H9 (cell line): Measurements from ENCODE around the gene CHCHD4. TPM values are rescaled to one million over a fixed set of nuclear protein-coding genes. Genes with fewer than 3 reads are reported as not detected.

Experiments
- DNase-seq: peaks from one replicate; pipeline ENCODE4 v3.0.0-alpha.2; 2017
- H2AFZ ChIP-seq: one replicate; pipeline ENCODE4 v1.6.1; 2013; ENCODE audit warnings: mild to moderate bottlenecking, low read length, control low read depth, moderate library complexity
- H2AK5ac ChIP-seq: 2 replicates; pipeline ENCODE4 v1.6.1; 2013; ENCODE audit warnings: low read length, control low read depth, mixed read lengths; ENCODE audit not compliant: insufficient read length
- H2BK120ac ChIP-seq: one replicate; pipeline ENCODE4 v1.6.1; 2013; ENCODE audit warnings: low read depth, mild to moderate bottlenecking, low read length, control low read depth, inconsistent platforms; ENCODE audit not compliant: poor library complexity, severe bottlenecking
- H2BK12ac ChIP-seq: 2 replicates; pipeline ENCODE4 v1.6.1; 2013; ENCODE audit warnings: low read length, control low read depth, mixed read lengths, low read depth; ENCODE audit not compliant: insufficient read length
- H2BK15ac ChIP-seq: 2 replicates; pipeline ENCODE4 v1.6.1; 2013; ENCODE audit warnings: low read depth, low read length, control low read depth
- H2BK20ac ChIP-seq: one replicate; pipeline ENCODE4 v1.6.1; 2013; ENCODE audit warnings: low read depth, mild to moderate bottlenecking, low read length, control low read depth, inconsistent platforms; ENCODE audit not compliant: poor library complexity, severe bottlenecking
- H2BK5ac ChIP-seq: 2 replicates; pipeline ENCODE4 v1.6.1; 2013; ENCODE audit warnings: low read length, control low read depth, mixed read lengths; ENCODE audit not compliant: insufficient read length
- H3K14ac ChIP-seq: 2 replicates; pipeline ENCODE4 v1.6.1; 2013; ENCODE audit warnings: low read length, control low read depth; ENCODE audit not compliant: insufficient read depth
- H3K18ac ChIP-seq: 2 replicates; pipeline ENCODE4 v1.6.1; 2013; ENCODE audit warnings: low read depth, mild to moderate bottlenecking, mixed read lengths, low read length, control low read depth; ENCODE audit not compliant: insufficient read length
- H3K23ac ChIP-seq: 2 replicates; pipeline ENCODE4 v1.6.1; 2013; ENCODE audit warnings: low read length, control low read depth, mixed read lengths, low read depth; ENCODE audit not compliant: insufficient read length
- H3K23me2 ChIP-seq: 2 replicates; pipeline ENCODE4 v1.6.1; 2013; ENCODE audit warnings: low read depth, mild to moderate bottlenecking, mixed read lengths, low read length, control low read depth; ENCODE audit not compliant: insufficient read length, poor library complexity, severe bottlenecking
- H3K27ac ChIP-seq: 2 replicates; pipeline ENCODE4 v1.5.1; 2013; ENCODE audit warnings: low read length, control low read depth, mixed read lengths, low read depth; ENCODE audit not compliant: insufficient read length
- H3K27me3 ChIP-seq: 2 replicates; pipeline ENCODE4 v1.6.1; 2013; ENCODE audit warnings: low read length, control low read depth, inconsistent platforms; ENCODE audit not compliant: insufficient read depth
- H3K4ac ChIP-seq: 2 replicates; pipeline ENCODE4 v1.6.1; 2013; ENCODE audit warnings: low read depth, mild to moderate bottlenecking, control low read depth, inconsistent platforms, low read length, moderate library complexity
- H3K4me1 ChIP-seq: 2 replicates; pipeline ENCODE4 v1.6.1; 2013; ENCODE audit warnings: low read length, control low read depth, inconsistent platforms; ENCODE audit not compliant: insufficient read depth
- H3K4me2 ChIP-seq: 2 replicates; pipeline ENCODE4 v1.6.1; 2013; ENCODE audit warnings: low read length, control low read depth, mixed read lengths; ENCODE audit not compliant: insufficient read length, insufficient read depth
- H3K56ac ChIP-seq: 2 replicates; pipeline ENCODE4 v1.6.1; 2013; ENCODE audit warnings: low read depth, mild to moderate bottlenecking, mixed read lengths, low read length, control low read depth; ENCODE audit not compliant: insufficient read length
- H3K79me1 ChIP-seq: 2 replicates; pipeline ENCODE4 v1.6.1; 2013; ENCODE audit warnings: low read depth, mild to moderate bottlenecking, moderate library complexity, low read length, control low read depth, inconsistent platforms; ENCODE audit not compliant: insufficient read depth, poor library complexity, severe bottlenecking
- H3K79me2 ChIP-seq: 2 replicates; pipeline ENCODE4 v1.6.1; 2013; ENCODE audit warnings: low read length, control low read depth, inconsistent platforms; ENCODE audit not compliant: insufficient read depth
- H3K9ac ChIP-seq: 2 replicates; pipeline ENCODE4 v1.6.1; 2013; ENCODE audit warnings: low read length, control low read depth, mixed read lengths; ENCODE audit not compliant: insufficient read length; ENCODE audit errors: extremely low read depth
- H3K9me3 ChIP-seq: one replicate; pipeline ENCODE4 v1.6.1; 2013; ENCODE audit warnings: low read depth, low read length, inconsistent platforms; ENCODE audit not compliant: control insufficient read depth
- H3T11ph ChIP-seq: one replicate; pipeline ENCODE4 v1.6.1; 2013; ENCODE audit warnings: mild to moderate bottlenecking, low read length, control low read depth, inconsistent platforms
- H4K20me1 ChIP-seq: one replicate; pipeline ENCODE4 v1.6.1; 2013; ENCODE audit not compliant: control insufficient read depth, insufficient read length, insufficient read depth
- H4K5ac ChIP-seq: 2 replicates; pipeline ENCODE4 v1.6.1; 2013; ENCODE audit warnings: low read depth, mild to moderate bottlenecking, mixed read lengths, low read length, control low read depth; ENCODE audit not compliant: insufficient read length
- H4K8ac ChIP-seq: replicated peaks from 2 replicates; pipeline ENCODE4 v1.6.1; 2013; ENCODE audit warnings: low read length, control low read depth, mixed read lengths, low read depth; ENCODE audit not compliant: insufficient read length
- H4K91ac ChIP-seq: 2 replicates; pipeline ENCODE4 v1.6.1; 2013; ENCODE audit warnings: low read depth, mild to moderate bottlenecking, moderate library complexity, mixed read lengths, low read length, control low read depth; ENCODE audit not compliant: insufficient read length
- H3K27ac Mint-ChIP-seq, 3 experiments: 2 replicates in 2 of 3; 3 replicates in 1 of 3; pipeline ENCODE4 v1.8.0; 2020 to 2021; ENCODE audit warnings: mixed read lengths in 3 of 3, mild to moderate bottlenecking in 1 of 3, moderate library complexity in 1 of 3
- H3K27me3 Mint-ChIP-seq: 2 replicates; pipeline ENCODE4 v1.8.0; 2021; ENCODE audit warnings: low read depth, mild to moderate bottlenecking, moderate library complexity, mixed read lengths
- H3K36me3 Mint-ChIP-seq, 3 experiments: 2 replicates in 2 of 3; 3 replicates in 1 of 3; pipeline ENCODE4 v1.8.0; 2020 to 2021; ENCODE audit warnings: low read depth in 3 of 3, mixed read lengths in 3 of 3; ENCODE audit not compliant: insufficient read depth in 1 of 3
- H3K4me1 Mint-ChIP-seq, 2 experiments: 2 replicates each; pipeline ENCODE4 v1.8.0; 2020; ENCODE audit warnings: mixed read lengths in 2 of 2
- H3K4me3 Mint-ChIP-seq, 2 experiments: 2 replicates in 1 of 2; 3 replicates in 1 of 2; pipeline ENCODE4 v1.8.0; 2020 to 2021; ENCODE audit warnings: mild to moderate bottlenecking in 2 of 2, mixed read lengths in 2 of 2, moderate library complexity in 1 of 2
- H3K9me3 Mint-ChIP-seq, 2 experiments: 2 replicates in 1 of 2; 3 replicates in 1 of 2; pipeline ENCODE4 v1.8.0; 2020; ENCODE audit warnings: mild to moderate bottlenecking in 2 of 2, mixed read lengths in 2 of 2, moderate library complexity in 1 of 2
- WGBS: extraction: QIAGEN DNeasy Blood & Tissue Kit; methylation state at CpG from one replicate; pipeline ENCODE4 v1.1.7; 2013; ENCODE audit warnings: missing lambda C conversion rate, low lambda C conversion rate, mixed read lengths; ENCODE audit not compliant: insufficient read length; ENCODE audit errors: extremely low coverage; 5-methylcytosine and 5-hydroxymethylcytosine counted together
- total RNA-seq: library from RNA; stranded (reverse); gene quantifications from 2 replicates; pipeline ENCODE4 v1.2.1, GENCODE V29; 2021
- TF ChIP-seq, protein P1 (sequence below): fragments of 200-600 bp; sonication (generic); conservative IDR thresholded peaks from 3 replicates; pipeline ENCODE4 v1.8.0; 2021; ENCODE audit warnings: antibody characterized with exemption, mild to moderate bottlenecking

CHCHD4 gene
- total RNA-seq, 1 experiment from 2014 or later: 13.7 TPM

- H3K27me3 Mint-ChIP-seq: peaks cover 3% of the 10 kb centered on the region; the same call in 1 of the 2 replicates
- H2BK15ac ChIP-seq: no peak overlapping the region
- no peaks in the 10 kb centered on the region for H3K9me3 ChIP-seq
- no peaks in the 10 kb centered on the region for H3K79me1 ChIP-seq
- no peaks in the 10 kb centered on the region for H3K4me1 ChIP-seq
- no peak overlapping the region for H3K4me3 Mint-ChIP-seq
- WGBS: no CpG with 5 or more reads among the region's 11 CpGs
- no peak overlapping the region for H3K23ac ChIP-seq
- TF ChIP-seq, protein P1, sequence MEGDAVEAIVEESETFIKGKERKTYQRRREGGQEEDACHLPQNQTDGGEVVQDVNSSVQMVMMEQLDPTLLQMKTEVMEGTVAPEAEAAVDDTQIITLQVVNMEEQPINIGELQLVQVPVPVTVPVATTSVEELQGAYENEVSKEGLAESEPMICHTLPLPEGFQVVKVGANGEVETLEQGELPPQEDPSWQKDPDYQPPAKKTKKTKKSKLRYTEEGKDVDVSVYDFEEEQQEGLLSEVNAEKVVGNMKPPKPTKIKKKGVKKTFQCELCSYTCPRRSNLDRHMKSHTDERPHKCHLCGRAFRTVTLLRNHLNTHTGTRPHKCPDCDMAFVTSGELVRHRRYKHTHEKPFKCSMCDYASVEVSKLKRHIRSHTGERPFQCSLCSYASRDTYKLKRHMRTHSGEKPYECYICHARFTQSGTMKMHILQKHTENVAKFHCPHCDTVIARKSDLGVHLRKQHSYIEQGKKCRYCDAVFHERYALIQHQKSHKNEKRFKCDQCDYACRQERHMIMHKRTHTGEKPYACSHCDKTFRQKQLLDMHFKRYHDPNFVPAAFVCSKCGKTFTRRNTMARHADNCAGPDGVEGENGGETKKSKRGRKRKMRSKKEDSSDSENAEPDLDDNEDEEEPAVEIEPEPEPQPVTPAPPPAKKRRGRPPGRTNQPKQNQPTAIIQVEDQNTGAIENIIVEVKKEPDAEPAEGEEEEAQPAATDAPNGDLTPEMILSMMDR: no peak
- no peak overlapping the region for H3K4me2 ChIP-seq
- no peak overlapping the region for H2BK12ac ChIP-seq
- H3K36me3 Mint-ChIP-seq: peaks cover 26 to 31% (median 29%) of the 10 kb centered on the region in 3 experiments
- H3K27ac Mint-ChIP-seq: no peak overlapping the region; a peak in 1 of 7 replicates
- H3K9me3 Mint-ChIP-seq: peaks cover 0 to 8% of the 10 kb centered on the region in 2 experiments; a peak in 4 of 5 replicates
- no peak overlapping the region for H2BK5ac ChIP-seq
- H3K23me2 ChIP-seq: peaks cover 11% of the 10 kb centered on the region
- H2AFZ ChIP-seq: no peak overlapping the region
- no peak overlapping the region for H3K14ac ChIP-seq
- H3K79me2 ChIP-seq: no peaks in the 10 kb centered on the region; the same call in 1 of the 2 replicates
- DNase-seq: no peak
- H4K91ac ChIP-seq: no peak overlapping the region
- H3K18ac ChIP-seq: no peak overlapping the region
- H4K5ac ChIP-seq: no peak overlapping the region
- H3K56ac ChIP-seq: no peak overlapping the region
- no peak overlapping the region for H3K9ac ChIP-seq
- H2BK20ac ChIP-seq: no peak overlapping the region
- H2BK120ac ChIP-seq: no peak overlapping the region
- peaks cover 32 to 43% of the 10 kb centered on the region in 2 experiments for H3K4me1 Mint-ChIP-seq
- H3K4ac ChIP-seq: no peak overlapping the region
- no peak overlapping the region for H2AK5ac ChIP-seq
- H3T11ph ChIP-seq: no peak overlapping the region
- H3K27ac ChIP-seq: no peak overlapping the region
- no peaks in the 10 kb centered on the region for H3K27me3 ChIP-seq
- no peak overlapping the region for H4K8ac ChIP-seq
- H4K20me1 ChIP-seq: no peaks in the 10 kb centered on the region
Observed at GRCh38 chr3:14120111-14120920, 4.4 kb downstream of the CHCHD4 start.
